HG03558 (cell line): ENCODE measurements around the gene SHB.
A peak's percentile ranks its signal among the peaks of the same experiment; 100 is the strongest.

Experiments
- ATAC-seq: cut with Tn5 transposase; IDR thresholded peaks from one replicate; pipeline ENCODE4 v1.9.1; 2021; ENCODE audit warnings: moderate number of reproducible peaks; ENCODE audit not compliant: unreplicated experiment; ENCODE audit errors: extremely low read depth

SHB gene

DNA sequence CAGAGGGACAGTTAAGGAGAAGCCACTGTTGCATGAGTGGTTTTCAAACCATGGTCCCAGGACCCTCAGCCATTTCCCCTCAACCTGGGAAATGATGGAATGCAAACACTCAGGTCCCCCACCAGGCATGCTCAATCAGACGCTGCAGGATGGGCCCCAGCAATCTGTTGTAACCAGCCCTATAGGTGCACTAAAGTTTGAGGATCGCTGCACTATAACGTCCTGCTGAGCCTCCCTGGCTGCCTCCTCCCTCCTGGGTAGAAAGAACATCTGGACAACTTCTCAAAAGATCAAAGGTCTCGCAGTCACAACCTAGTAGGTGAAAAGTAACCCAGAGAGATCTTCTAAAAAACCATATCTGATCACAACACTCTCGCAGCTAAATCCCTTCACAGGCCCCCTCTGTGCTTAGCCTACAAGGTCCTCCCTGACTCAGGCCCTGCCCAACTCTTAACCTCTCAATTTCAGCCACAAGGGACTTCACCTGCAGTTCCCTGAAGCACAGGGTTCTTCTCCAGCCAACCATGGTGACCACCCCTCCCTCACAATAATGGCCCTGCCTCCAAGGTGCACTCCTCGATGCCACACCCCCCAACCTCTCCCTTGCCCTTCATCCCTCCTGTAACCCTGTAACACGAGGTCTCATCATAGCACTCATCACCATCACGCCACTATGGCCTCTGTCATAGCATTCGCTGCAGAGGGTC lies 3.5 kb downstream of the SHB start:
- peak; percentile 35 for ATAC-seq

DNA sequence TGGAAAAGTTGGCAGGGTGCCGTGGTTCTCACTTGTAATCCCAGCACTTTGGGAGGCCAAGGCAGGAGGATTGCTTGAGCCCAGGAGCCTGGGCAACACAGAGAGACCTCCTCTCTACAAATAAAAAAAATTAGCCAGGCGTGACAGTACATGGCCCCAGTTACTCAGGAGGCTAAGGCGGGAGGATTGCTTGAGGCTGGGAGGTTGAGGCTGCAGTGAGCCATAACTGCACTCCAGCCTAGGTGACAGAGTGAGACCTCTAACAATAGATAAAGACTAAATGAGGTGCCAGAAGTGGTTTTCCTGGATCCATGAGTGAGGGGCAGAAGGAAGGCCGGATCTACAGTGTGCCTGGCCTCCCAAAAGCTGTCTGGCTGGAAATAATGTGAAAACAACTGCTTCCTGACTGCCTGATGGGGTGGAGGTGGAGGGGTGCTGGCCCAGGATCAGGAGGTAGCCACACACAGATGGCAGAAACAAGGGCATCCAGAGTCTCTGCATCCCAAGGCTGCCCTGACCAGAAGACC lies 4.1 kb downstream of the SHB start:
- no peak for ATAC-seq

DNA sequence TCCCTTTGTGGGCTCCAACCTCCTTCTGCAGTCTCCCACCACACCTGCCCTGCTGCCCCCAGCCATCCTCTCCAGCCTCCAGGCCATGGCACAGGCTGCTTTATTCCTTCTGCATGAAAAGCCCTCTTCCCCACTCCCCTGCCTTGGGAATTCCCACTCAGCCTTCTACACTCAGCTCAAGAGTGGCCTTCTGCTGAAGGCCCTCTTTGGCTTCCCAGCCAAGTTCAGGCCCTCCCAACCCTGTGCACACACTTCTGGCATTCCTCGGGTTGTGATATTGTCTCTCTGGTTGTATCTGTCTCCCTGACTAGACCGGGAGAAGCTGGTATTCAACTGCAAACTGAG lies 5.7 kb downstream of the SHB start:
- no peak for ATAC-seq

DNA sequence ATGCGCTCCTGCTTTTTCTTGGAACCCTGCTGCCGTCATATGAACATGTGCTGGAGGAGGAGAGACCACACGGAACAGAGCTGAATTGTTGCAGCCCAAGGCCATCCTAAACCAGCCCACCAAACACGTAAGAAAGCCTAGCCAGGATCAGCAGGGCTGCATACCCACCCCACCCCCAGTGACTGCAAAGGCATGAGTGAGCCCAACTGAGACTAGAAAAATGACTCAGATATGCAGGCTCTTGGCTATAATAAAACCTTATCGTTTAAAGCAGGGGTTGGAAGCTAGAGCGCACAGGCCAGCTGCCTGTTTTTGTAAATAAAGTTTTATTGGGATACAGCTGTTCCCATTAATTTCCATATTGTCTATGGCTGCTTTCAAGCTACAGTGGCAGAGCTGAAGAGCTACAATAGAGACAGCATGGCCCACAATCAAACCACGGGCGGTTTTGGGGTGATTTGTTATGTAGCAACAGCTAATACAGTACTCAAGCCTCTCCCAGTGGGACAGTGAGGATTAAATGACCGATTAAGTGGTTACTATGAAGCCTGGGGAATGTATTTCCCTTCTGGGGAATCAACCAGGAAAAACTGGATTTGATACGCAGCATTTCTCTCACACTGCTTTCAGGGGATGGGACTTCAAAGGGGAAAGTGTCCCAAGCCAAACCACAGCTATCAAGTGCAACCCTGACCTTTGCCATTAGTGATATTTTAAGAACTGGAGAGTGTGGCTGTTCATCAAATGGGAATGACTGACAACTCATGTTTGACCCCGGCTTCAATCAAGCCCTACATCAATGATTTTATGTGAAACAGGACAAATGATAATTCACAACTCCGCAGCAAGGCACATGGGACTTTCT lies 6.3 kb downstream of the SHB start:
- no peak for ATAC-seq

DNA sequence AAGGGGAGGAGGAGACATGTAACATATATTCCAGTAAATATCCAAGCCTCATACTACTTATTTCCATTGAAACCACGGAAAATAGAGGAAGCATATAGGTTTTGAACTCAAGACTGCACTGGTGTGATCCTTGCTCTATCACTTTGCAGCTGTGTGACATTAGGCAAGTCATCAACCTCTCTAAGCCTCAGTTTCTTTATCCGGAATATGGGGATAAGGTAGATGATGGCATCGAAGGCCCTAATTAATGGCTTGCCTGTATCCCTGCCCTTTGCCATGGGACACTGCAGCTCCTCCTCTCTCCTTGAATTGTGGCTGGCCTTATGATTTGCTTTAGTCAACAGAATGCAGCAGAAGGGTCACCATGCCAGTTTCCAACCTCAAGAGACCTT lies 6.9 kb downstream of the SHB start:
- ATAC-seq, result no peak

DNA sequence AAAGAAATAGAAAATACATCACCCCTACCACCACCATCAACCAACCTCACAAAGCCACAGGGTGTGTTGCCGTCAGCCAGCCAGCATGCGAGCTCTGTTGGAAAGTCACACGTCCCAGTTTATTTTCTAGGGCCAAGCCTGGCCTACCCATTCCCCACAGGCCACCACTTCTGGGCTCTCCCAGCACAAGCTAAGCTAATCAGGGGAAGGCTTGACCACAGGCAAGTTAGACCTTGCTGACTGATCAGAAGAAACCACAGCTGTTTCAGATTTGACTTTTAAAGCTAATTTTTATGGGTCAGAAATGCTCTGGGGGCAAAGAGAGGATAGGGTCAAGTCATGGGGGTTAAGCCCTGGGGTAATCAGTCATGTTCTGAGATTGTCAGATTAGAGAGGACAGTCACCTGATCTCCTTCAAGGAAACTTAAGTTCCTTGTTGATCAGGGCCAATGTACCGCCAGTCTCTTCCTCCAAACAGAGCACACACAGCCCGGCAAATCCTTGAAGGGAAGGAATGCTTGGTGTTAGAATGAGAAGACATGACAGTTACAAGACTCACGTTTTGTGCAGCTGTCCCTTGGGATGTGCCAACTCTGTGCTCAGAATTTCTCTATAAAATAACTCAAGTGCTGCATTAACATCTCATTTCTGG lies 7.6 kb downstream of the SHB start:
- ATAC-seq, result peak; percentile 50

DNA sequence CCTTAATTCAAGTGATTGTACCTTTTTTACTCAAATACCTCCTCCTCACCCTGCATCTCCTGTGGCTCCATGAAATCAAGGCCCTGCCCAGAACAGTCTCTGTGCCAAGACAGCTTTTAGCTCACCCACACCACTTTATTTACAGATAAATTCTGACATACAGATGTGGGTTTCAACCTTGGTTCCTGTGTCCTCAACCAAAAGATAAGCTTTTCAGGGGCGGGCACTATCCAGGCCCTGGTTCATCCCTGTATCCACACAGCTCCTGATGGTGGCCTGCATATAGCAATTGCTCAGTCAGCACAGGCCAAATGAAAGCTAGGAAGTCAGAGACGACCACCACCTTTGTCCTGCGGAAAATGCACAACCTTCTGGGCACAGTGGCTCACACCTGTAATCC lies 8.3 kb downstream of the SHB start:
- ATAC-seq, result no peak

DNA sequence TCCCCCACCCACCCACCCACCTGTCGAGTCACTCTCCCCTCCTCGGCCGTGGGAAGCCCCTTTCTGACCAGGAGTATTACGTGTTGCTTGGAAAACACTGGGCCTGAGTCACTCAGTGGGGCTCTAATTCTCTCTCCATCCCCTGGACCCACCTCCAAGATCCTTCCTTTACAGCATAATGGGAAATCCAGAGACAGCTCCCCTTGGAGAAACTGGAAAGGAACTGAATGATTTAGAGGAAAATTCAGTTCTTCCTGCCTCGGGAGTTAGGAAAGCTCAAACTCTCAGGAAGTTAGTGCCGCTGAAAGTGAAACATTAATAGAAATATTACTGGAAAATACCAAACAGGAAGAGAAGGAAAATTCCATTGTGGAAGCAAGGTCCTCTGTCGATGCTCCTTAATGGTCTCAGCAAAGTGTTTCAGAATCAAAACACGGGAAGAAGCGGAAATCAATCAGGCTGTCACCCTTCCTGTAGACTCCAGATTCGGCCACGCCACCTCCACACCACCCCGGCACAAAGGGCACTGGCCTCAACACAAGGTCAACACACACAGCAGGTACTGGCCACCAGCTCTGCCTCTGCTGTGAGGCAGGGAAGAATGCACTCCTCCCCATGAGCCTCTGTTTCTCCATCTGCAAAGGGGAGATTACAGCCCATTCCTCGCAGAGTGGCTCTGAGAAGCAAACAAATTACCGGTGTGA lies 9.6 kb downstream of the SHB start:
- ATAC-seq, result no peak

DNA sequence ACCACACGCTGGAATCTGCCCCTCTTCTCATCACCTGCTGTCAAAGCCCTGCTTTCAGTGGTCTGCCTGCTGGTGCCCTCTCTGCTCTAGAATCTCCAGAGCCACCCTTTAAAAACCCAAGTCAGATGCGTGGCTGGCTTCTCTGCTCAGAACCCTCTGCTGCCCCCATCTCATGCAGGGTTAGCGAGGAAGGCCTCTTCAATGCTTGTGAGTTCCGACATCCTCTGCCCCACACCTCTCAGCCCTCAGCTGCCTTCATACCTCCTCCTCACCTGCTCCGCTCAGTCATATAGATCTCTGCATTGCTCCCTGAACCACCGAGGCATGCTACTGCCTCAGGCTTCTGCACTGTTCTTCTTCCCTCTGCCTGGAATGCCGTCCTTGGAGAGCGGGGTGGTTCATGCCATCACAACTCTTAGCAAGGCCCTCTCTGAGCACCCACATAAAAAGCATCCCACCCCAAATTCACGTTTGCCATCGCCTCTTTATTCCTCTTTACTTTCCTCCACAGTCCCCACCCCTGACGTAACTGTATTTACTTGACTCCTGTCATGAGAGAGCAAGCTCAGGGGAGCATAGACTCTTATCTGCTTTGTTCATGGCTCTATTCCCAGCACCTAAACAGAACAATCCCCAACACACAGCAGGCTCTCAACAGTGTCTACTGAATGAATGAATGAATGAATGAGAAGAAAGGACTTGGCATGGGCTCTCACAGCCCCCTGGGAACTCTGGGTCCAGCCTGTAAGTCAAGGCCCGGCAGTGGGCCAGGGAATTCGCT lies 10.4 kb downstream of the SHB start:
- no peak for ATAC-seq

DNA sequence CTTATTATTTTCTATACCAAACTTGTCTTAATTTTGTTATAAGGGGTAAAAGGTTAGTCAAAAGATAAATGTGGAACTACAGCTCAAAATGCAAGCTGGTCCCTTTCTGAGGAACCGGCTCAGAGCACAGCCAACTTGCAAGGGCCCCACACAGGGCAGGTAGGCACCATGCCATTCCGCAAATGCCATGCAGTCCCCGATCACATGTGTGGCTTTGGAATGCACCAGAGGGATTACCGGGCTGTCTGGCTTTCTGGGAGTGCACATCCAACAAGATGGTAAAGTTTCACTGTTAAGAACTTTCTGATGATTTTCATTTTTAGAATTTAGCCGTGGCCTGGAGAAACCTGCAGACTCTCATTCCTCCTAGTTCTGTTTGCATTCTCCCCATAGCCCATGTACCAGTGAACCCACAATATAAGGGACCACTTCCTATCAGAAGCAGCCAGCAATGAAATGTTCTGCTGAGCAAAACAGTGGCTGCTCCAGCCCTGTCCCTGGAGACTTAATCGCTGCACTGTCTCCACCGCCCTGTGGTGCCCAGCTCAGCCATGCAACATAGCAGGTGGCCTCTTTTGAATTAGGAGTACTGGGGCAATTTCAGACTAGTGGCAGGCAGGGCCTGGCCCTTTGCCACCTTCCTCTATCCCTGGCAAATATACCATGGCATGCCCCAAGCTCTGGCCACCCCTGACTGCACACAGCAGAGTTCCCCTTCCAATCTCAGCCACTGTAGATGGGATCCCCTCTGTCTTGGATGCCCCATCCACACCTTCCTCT lies 11.4 kb downstream of the SHB start:
- no peak for ATAC-seq

DNA sequence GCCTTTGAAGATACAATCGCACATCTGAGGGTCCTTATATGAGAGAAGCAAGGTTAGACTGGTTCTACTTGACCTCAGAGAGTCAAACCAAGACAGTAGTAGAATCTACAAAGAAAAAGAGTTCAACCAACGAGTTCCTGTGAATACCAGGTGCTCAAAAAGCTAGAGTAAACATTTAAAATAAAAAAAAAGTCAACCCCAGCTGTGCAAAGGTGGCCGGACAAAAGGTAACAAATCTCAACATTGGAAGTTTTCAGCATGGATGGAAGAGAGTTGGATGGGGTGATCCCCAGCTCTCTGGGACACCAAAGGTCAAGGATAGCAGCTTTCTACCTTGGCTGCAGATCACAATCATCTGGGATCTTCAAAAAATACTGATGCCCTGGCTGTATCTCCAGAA lies 14.4 kb downstream of the SHB start:
- ATAC-seq, result no peak

DNA sequence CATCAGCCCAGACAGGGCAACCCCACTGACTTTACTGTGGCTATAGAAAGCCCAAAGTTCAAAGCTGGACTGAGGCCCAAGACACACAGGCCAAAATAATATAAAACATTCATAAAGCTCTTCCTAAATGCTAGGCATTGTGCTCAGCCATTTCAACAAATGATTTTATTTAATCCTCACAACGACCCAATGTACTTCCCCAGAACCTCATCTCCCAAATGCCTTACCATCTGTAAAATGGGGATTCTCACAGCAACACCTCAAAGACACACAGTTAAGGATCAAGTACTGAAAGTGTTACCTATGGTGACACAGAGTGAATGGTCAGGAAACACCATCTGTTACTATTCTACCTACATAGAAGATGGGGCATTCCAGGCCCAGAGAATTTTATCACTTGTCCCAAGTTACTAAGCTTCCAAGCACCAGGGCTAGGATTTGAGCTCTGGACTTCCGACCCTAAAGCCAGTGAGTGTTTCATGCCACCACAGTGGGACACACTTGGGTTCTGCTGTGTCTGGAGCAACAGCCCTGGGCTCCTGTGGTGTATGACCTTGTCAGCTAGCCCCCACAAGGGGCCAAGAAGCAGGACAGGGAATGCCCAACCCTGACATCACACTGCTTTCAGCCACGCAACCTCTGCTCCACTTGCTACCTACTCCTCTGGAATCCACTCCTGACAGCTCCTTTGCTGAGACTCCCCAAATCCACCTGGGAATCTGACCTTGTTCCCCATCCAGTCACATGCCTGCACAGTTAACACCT lies 15.1 kb downstream of the SHB start:
- no peak for ATAC-seq

DNA sequence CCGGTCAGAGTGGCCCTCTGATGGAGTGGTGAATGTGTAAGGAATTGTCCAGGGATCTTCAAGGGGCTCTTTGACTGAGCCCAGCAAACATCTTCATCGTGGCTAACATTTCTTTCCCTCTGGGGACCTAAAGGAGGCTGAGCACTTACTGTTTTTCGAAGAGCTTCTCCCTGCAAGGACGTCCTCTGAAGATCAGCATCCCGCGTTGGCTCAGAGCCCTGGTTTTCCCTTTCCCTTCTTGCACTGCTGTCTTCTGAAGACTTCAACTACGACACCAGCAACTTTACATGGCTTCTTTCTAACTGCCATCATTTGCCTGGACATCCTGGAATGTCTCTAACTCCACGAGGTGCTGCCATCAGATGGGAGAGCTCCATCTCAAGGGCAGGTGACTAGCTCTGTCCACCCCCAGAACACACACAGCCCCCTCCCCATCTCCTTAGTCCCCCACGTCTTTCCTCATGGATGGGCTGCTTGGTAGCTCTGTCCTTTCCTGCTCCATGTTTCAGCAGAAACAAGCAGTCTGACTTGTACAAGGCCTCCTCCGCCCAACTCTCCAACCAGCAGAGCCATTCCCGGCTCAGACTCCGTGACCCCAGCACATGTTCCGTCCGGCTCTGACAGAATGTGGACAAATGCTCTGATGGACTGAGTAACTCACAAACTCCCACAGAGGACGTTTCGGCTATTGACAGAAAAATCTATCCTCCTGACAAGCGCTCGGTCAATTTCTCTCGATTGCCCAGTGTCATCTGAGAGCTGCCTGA lies 17.1 kb downstream of the SHB start:
- no peak for ATAC-seq

DNA sequence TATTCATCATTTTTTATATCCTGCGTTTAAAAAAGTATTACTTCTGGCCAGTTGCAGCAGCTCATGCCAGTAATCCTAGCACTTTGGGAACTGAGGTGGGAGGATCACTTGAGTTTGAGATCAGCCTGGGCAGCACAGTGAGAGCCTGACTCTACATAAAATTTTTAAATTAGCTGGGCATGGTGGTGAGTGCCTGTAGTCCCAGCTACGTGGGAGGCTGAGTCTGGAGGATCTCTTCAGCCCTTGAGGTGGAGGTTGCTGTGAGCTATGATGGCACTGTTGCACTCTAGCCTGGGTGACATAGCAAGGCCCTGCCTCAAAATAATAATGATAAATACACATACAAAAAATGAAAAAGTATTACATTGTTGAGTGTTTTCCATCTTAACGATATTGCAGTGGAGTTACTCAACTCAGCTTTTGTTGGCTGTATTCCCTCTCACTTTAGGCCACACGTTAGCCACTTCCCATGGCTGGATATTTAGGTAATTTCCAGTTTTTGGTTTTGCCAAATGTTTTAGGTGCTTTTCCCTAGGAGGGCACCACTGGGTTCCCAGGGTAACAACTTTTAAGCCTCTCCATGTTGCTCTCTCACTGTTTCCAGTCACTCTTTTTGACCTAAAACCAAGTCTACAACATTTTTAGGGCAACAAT lies 20.6 kb downstream of the SHB start:
- no peak for ATAC-seq

DNA sequence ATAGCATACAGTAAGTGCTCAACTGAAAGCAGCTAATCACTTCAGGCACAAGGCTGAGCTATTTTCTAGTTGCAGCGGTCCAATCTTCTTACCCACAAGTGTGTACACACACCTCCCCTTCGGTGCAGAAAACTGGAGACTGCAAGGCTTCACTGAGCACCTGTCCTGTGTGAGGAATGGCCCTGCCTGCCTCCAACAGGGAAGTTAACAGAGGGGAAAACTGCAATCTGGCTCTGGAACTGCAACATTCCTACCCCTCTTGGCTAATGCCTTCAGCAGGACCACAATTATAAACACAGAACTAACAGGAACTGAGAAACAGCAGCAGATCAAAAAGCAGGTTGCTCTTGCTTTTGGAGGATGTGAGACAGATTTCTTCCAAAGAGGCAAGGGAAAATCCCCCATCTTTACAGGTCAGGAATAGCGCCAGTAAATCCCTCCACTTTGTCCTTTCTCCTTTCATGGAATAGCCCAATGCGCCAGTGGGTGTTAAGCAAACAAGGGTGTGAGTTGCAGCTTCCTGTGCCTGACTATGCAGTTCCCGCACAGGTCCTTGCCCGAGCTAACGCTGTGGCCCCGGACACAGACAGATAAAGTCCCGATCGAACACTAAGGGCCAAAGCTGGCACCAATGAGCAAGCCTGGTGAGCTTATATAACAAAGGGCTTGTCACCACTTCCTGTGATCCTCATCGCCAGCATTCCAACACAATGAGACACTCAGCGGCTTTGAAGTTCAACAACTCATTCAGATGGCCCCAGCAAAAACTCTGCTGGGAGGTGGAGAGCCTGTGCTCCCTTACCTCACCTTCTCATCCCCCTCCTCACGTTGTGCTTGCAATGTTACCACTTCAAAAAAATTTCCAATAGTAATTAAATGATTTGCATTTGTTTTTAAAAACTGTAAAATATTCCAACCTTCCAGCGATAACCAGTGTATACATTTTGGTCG lies 21.5 kb downstream of the SHB start:
- ATAC-seq, result no peak

DNA sequence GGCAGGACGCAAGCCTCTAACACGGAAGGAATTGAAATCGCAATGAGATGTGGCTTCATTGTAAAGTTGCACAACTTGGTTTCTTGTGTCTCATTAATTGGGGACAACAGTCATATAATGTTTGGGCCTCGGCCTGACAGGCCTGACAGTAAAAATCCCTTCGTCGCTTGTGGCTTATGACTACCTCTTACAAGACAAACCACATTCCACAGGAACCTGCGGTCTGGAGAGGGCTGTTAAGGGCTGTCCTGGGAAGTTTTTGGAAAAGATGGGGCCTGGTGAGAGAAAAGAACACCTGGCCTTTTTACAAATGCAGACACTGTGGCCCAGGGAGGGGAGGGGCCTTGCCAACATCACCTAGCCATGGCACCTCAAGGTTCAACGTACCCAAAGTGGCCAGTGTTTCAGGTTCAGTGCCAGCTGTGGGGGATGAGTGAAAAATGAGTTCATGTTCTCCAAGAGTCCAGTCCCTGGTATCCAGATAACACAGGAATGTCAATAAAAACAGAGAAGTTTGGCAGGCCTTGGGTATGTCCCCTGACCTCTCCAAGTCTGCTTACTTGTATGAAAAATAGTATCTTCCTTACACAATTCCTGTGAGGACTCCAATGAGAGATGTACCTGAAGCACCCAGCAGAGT lies 22.2 kb downstream of the SHB start:
- no peak for ATAC-seq
